GM18526 (cell line): ENCODE data around the gene ANKFN1.

Source experiments
- POLR2A ChIP-seq: IDR thresholded peaks from 3 replicates; pipeline ENCODE4 v1.6.1; 2011; ENCODE audit not compliant: insufficient read length; ENCODE audit errors: extremely low read depth

The ANKFN1 gene

GRCh38 chr17:56206351-56206750 is 53.1 kb downstream of the ANKFN1 start:
- no peak for TF ChIP-seq POLR2A

- no peak for TF ChIP-seq POLR2A
Observed at GRCh38 chr17:56213031-56213430, 59.8 kb downstream of the ANKFN1 start.

GRCh38 chr17:56217921-56218320 is 64.6 kb downstream of the ANKFN1 start:
- no peak for TF ChIP-seq POLR2A

DNA sequence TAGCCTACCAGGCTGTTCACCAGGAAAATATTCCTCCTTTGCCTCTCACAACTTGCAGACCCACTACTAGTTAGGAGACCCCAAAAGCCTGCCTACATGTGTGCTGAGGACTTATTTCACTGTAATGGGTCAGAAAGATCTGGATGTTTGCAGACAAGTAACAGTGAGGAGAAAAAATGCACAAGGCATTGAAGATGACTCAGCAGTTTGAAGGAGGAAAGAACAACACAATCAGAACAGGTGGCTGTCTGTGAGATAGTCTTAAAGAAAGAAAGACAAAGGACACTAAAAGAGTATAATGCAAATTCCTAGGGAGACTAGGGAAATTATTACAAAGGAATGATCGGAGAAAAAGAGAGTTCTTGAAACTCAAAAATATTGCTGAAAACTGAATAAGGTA is 69.0 kb downstream of the ANKFN1 start:
- no peak for TF ChIP-seq POLR2A

GRCh38 chr17:56230660-56231059 is 77.4 kb downstream of the ANKFN1 start:
- TF ChIP-seq POLR2A, result no peak

DNA sequence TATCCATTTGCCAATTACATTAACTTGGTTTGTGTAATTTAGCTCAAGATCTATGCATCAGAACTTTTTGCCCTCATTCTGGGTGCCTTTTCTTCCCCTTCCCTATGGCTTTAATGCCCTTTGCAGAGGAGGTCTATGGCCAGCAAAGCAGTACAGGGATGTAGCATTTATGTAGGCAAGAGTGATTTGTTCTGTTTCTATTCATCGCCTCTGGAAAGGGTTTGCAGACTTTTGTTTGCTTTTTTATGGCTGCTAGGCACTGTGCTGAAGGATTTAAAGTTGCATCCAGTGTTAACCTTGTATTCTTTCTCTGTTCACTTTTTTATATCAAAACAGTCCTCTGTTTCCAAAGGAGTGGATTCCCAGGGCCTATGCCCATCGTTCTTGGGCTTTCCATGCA is 78.0 kb downstream of the ANKFN1 start:
- TF ChIP-seq POLR2A, result no peak

GRCh38 chr17:56231693-56232092 is 78.4 kb downstream of the ANKFN1 start:
- TF ChIP-seq POLR2A, result no peak

- TF ChIP-seq POLR2A, result no peak
Observed at GRCh38 chr17:56244268-56244890, 91.1 kb downstream of the ANKFN1 start.

DNA sequence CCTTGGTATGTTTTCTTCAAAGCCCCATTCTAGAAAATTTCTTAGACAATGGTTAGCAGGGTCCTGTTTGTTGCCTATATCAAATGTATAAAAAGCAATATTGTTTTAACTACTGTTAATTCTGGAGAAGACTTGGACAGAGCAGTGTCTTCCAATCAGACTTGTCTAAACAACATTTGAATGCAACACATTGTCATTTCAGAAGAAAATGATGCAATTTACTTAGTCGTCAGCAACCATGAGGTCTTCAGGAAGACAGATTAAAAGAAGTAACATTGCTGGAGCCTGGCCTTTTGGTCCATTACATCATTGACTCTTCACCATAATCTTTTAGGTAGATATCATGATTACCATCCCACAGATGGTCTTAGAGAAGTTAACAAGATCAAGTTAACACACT is 94.5 kb downstream of the ANKFN1 start:
- no peak for TF ChIP-seq POLR2A

DNA sequence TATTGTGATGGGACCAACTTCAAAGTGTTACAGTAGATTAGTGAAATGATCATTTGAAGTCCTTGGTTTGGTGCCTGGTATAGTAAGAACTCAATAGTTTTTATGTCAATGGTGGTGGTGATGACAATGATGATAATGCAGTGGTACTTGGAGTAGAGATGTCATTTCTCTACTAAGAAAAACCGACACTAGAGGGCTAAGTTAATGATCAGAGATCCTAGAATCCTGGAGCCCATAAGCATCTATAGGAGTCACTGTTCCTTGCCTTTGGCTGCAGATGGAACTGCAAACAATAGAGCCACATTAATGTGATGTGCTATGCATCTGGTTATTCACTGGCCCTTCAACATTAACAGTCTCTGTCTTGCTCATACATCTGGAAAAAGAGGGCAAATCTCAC is 103.8 kb downstream of the ANKFN1 start:
- TF ChIP-seq POLR2A, result no peak

DNA sequence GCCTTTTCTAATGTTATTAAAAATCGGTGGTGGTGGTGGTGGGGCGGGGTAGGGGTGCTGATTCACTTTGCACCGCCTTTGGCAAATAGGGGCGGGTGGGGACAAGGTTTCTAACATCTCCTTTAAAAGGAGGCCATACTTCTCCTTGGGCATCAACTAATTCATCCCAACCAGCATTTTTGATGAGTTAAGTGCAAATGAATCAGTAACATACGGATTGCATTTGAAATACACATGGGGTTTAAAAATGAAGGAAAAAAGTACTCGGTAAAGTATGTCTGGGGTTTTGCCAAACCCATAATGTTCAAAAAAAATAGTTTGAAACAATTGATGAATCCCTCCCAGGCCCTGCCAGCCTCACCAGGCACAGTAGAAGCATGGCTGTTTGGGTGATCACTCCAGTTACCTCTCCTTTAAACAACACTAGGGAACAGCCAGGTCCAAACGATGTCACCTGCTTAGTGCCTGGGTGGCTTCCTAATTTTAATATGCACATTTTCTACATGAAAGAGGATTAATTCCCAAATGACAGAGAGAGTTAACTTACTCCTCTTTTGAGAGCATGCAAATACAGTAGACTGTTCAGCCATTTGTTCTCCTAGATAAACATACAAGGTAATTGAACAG is 107.2 kb downstream of the ANKFN1 start:
- no peak for TF ChIP-seq POLR2A

GRCh38 chr17:56262803-56263202 is 109.5 kb downstream of the ANKFN1 start:
- no peak for TF ChIP-seq POLR2A

DNA sequence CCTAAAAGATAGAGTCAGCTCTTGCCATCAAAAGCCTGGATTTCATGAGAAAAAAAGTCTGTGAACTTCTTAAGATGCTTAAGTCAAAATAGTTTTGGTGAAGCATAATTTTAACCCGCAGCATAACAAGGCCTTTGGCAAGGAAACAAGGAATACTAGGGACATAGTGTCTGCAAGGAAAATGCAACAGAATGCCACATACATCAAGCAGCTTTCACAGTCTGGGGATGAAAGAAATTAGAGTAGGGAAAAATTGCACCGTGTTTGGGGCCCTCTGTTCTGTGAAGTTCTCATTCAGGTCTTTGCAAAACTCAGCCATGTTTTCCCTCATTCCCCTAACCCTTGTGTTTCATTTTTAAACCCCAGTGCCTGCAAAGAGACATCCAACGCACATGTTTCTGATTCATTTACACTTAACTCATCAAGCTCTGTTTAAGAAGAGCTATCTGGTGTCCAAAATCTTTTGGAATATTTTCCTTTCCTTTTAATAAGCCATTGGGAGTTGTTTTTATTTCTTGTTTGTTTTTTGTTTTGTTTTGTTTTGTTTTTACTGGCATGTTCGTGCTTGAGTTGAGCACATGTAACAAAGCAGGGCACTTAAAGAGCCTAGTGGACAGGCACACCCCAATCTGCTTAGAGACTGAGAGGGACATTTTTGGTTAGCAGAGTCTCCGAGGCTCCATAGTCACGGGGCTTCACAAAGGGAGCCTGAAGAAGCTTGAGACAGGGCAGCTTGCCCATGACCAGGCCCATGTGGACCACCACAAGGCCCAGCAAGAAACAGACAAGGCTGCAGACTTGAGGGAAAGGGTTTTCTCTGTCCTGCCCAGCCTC is 116.5 kb downstream of the ANKFN1 start:
- no peak for TF ChIP-seq POLR2A

GRCh38 chr17:56274491-56274890 is 121.2 kb downstream of the ANKFN1 start:
- no peak for TF ChIP-seq POLR2A

DNA sequence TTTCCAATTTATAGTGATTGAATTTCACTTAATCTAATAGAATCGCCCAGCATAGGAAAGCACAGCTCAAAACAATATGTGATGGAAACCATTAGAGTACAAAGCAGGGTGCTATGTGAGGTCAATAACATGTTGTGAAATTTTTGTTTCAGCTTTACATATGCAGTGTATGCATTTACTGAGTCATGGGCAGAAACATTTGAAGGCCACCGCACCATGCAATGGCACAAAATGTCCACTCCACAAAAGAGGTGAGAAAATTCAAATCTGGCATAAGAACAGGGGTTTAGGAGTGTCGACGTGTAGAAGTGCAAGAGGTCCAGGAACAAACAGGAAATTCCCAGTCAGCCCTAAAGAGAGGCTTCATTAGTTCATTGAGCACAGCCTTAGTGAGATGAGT is 131.2 kb downstream of the ANKFN1 start:
- no peak for TF ChIP-seq POLR2A

GRCh38 chr17:56289321-56289720 is 136.0 kb downstream of the ANKFN1 start:
- no peak for TF ChIP-seq POLR2A
